Prostate gland (tissue), 2 donors: ENCODE measurements around the gene BRD7.
"Not testable (repeated sequence)": the region's sequence is repeated elsewhere in the genome, so short reads cannot be mapped to it uniquely, and the experiment has no call there.

Experiments used
- POLR2A ChIP-seq: fragments of 450-650 bp; IDR thresholded peaks from one replicate; pipeline ENCODE4 v1.6.1; 2016; ENCODE audit warnings: antibody characterized with exemption, mild to moderate bottlenecking
- POLR2AphosphoS5 ChIP-seq: sonication (generic); formaldehyde crosslinking; IDR thresholded peaks from one replicate; pipeline ENCODE4 v1.6.1; 2017; ENCODE audit warnings: antibody characterized with exemption
- TF ChIP-seq, protein P1 (sequence below), 4 experiments: fragments of 200-600 bp in 2 of 4; fragments of 450-650 bp in 2 of 4; sonication (generic) in 2 of 4; IDR thresholded peaks; 1 replicate in 3 of 4; 2 replicates in 1 of 4; pipeline ENCODE4 v1.5.1; 2016 to 2019; ENCODE audit warnings: antibody characterized with exemption in 4 of 4, mild to moderate bottlenecking in 2 of 4, moderate library complexity in 2 of 4

DNA sequence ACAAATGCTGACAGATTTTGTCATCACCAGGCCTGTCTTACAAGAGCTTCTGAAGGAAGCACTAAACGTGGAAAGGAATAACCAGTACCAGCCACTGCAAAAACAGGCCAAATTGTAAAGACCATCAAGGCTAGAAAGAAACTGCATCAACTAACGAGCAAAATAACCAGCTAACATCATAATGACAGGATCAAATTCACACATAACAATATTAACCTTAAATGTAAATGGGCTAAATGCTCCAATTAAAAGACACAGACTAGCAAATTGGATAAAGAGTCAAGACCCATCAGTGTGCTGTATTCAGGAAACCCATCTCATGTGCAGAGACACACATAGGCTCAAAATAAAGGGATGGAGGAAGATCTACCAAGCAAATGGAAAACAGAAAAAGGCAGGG is 23.6 kb downstream of the BRD7 start:
- TF ChIP-seq POLR2A, POLR2AphosphoS5: not testable (repeated sequence)
- TF ChIP-seq, protein P1, sequence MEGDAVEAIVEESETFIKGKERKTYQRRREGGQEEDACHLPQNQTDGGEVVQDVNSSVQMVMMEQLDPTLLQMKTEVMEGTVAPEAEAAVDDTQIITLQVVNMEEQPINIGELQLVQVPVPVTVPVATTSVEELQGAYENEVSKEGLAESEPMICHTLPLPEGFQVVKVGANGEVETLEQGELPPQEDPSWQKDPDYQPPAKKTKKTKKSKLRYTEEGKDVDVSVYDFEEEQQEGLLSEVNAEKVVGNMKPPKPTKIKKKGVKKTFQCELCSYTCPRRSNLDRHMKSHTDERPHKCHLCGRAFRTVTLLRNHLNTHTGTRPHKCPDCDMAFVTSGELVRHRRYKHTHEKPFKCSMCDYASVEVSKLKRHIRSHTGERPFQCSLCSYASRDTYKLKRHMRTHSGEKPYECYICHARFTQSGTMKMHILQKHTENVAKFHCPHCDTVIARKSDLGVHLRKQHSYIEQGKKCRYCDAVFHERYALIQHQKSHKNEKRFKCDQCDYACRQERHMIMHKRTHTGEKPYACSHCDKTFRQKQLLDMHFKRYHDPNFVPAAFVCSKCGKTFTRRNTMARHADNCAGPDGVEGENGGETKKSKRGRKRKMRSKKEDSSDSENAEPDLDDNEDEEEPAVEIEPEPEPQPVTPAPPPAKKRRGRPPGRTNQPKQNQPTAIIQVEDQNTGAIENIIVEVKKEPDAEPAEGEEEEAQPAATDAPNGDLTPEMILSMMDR (IDR thresholded peaks at IDR 0.05), result not testable (repeated sequence)
